GM19467 (cell line): Measurements from ENCODE around the gene CNTN4.
A peak's percentile ranks its signal among the peaks of the same experiment; 100 is the strongest.
"Not testable (repeated sequence)": the region's sequence is repeated elsewhere in the genome, so short reads cannot be mapped to it uniquely, and the experiment has no call there.

Source experiments
- ATAC-seq: cut with Tn5 transposase; IDR thresholded peaks from one replicate; pipeline ENCODE4 v1.9.1; 2021; ENCODE audit warnings: mild to moderate bottlenecking, moderate library complexity; ENCODE audit not compliant: unreplicated experiment

The CNTN4 gene

DNA sequence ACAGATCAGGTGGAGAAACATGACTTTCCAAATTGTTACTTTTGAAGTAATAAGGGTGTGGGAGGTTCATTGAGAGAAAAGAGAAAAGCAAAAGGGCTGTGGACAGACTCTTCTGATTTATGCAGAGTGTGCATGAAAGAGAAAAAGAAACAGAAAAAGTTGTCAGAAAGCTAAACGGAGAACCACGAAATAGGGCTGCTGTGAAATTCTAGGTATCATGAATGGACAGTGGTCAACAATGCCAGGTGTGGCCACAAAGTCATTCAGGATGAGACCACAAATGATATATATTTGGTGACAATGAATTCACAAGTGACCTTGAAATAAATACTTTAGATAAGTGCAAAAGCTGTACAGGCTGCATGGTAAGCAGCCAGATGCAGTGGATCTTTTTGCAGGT, 841.4 kb downstream of the CNTN4 start:
- peak; percentile 37 for ATAC-seq

DNA sequence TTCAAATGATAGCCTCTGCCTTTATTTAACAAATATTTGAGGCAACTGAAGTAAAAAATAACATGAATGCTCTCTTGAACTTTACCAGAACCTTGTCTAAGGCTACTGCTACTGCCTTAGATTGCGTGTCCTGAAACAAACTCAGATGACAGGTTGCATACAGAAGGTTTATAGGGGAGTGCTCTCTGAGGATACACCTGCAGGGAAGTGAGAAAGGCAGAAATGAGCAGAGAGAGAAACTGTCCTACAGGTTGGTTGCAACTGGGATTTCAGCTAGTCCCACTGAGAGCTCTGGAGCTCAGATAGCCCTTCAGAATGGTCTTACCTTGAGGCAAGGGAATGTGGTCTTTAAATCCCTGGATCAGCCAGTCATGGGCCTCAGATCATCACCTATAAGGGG, 846.0 kb downstream of the CNTN4 start:
- ATAC-seq, result peak; percentile 81

GRCh38 chr3:2945121-2945520, 846.5 kb downstream of the CNTN4 start:
- no peak for ATAC-seq

- ATAC-seq, result no peak
Measured at GRCh38 chr3:2947536-2947935, 848.9 kb downstream of the CNTN4 start.

- ATAC-seq, result no peak
Measured at GRCh38 chr3:2948882-2949281, 850.2 kb downstream of the CNTN4 start.

- ATAC-seq, result no peak
Measured at GRCh38 chr3:2950159-2950558, 851.5 kb downstream of the CNTN4 start.

DNA sequence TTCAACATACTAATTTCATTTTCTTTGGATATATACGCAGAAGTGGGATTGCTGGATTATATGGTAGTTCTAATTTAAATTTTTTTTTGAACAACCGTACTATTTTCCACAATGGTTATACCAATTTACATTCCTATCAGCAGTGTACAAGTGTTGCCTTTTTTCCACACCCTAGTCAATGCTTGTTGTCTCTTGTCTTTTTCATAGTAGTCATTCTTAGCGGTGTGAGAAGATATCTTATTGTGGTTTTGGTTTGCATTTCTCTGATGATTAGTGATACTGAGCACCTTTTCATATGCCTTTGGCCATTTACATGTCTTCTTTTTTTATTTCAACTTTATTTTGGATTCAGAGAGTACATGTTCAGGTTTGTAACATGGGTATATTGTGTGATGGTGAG, 858.4 kb downstream of the CNTN4 start:
- ATAC-seq, result no peak

GRCh38 chr3:2958551-2958950, 859.9 kb downstream of the CNTN4 start:
- ATAC-seq, result no peak

- no peak for ATAC-seq
Measured at GRCh38 chr3:2961576-2961975, 862.9 kb downstream of the CNTN4 start.

GRCh38 chr3:2967871-2968270, 869.2 kb downstream of the CNTN4 start:
- no peak for ATAC-seq

DNA sequence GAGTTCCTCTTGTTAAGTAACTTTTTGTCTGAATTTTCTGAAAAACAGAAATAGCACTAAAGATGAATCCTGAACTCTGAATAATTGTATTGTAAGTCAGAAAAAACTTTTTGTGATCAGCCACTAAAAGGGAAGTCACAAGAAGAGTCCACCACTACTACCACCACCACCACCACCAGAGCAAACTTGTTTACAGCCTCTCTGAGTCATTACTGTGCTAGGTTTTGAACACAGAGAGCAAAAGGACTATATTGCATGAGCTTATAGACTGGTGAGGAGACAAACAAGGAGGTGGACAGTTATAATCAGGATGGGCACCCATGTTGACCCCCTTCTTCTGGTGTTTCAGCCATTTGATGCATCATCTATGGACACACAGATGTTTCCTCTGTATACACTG, 869.8 kb downstream of the CNTN4 start:
- ATAC-seq, result no peak

DNA sequence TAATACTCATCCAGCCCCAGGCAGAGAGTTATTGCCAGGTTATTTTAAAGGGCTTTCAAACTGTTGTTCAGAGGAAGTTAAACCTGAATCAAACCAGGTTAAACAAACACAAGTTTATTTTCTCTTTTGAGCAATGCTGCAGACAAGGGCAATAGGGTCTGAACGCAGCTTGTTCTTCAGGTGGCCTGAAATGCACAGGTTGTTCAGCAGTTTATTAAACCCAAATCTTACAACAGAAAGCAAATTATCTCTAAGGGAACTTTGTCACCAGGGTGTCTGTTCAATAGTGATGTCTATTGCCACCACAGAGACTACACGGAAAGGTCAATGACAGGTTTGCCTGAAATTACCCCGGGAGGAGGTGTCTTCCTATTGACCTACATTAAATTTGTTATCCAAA, 877.5 kb downstream of the CNTN4 start:
- no peak for ATAC-seq

DNA sequence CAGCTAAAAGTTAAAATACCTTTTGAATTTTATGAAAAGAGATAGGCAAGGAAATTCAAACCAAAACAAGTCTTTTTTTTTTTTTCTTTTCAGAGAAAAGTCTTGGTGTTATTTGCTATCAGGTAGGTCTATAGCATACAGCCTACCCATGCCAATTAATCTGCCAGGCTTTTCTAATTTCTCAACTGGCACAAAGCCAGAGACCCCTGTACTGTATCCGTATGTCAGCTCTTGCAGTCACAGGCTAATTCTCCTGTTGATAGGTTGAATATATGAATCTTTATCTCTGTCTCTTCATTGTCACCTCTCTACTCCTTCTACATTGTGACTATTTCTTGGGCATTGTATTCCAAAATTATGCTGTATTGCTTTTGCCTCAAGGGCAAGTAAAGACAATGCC, 878.1 kb downstream of the CNTN4 start:
- ATAC-seq, result no peak

DNA sequence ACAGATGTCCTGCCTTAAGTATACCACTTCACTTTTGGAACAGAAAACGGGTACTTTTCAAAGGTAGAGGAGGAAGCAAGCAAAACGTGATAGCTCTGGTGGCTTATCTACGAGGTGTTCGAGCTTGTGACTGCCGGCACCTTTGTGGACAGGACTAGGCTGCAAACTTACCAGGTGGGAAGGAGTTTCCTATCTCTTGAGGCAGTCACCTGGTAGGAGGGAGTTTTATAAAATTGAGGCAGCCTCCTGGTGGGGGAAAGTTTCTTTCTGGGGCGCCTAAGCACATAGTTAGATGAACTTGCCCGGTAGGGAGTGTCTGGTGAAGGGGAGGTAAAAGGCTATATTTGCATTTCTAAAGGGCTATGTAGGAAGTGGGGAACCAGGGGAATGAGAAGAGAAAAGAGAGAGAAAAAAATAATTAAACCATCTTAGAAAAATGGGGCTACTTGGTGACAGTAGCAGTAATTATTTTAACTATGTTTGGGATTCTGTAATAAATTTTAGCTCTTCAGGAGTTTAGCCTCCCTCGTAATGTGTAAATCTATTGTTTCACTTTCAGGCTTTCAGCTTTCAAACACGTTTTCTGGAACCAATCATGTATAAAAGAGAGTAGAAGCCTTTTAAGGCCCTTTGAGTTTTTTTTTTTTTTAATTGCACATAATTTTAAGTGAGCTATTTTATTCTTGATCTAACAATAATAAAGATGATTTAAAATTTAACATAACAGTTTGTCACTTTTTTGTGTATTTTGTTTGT, 880.5 kb downstream of the CNTN4 start:
- ATAC-seq, result no peak

- no peak for ATAC-seq
Measured at GRCh38 chr3:2984005-2984830, 885.6 kb downstream of the CNTN4 start.

- ATAC-seq, result no peak
Measured at GRCh38 chr3:2984831-2985220, 886.2 kb downstream of the CNTN4 start.

- ATAC-seq, result no peak
Measured at GRCh38 chr3:2985479-2985878, 886.8 kb downstream of the CNTN4 start.

GRCh38 chr3:2992534-2992933, 893.9 kb downstream of the CNTN4 start:
- ATAC-seq, result no peak

GRCh38 chr3:2993130-2993529, 894.5 kb downstream of the CNTN4 start:
- ATAC-seq, result not testable (repeated sequence)

DNA sequence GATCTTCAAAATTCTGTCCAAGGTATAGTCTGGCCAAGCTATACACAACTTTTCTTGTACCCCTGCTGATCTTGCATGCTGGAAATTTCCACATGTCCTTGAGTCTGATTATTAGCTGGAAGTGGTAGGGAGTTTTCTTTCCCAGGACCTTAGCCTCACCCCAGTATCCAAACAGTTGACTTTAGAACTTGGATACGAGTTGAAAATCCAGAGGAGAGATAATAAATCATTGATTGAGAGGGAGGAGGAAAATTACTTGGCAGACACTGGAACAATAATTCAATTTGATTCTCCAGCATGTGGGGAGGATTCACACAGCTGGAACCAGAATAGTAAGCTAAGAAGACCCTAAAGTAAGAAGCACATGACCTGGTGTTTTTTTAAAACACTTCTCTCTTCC, 895.1 kb downstream of the CNTN4 start:
- no peak for ATAC-seq

DNA sequence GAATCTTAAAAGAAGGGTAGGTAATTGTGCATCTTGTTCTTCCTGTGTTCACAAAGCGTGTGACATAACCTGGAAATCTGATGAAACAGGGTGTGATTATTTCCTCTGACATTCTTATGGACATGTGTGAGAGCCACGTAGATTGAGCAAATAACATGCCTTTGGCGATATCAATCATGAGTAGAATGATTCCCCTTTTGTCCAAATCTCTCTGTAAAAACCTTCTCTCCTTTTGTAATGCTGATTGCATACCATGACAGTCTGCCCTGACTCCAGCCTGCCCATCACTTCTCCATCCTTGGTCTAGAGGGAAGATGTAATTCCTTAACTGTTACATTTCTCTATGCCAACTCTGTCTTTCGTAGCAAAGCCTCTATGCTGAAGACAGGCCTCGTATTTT, 896.5 kb downstream of the CNTN4 start:
- no peak for ATAC-seq

DNA sequence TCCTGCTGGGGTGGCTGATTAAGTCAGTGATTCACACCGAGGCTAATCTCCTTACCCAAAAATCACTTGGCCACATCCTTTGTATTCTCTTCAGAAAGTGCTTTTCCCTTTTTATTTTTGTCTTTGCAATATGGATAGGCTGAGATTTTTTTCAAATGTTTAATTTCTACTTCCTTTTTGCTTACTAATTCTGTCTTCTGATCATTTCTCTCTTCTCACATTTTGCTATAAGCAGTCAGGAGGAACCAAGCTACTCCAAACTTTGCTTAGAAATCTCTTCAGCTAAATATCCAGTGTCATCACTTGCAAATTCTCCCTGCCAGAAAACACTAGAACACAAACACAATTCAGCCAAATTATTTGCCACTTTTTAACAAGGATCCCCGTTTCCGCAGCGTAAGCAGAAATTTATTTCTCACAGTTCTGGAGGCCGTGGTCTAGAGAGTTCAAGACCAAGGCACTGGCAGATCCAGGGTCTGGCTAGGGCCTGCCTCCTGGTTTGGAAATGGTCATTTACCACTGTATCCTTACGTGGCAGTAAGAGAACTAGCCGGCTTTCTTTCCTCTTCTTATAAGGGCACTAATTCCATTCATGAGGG, 906.6 kb downstream of the CNTN4 start:
- ATAC-seq, result no peak
